Astrocyte of the hippocampus (primary cell): ENCODE measurements around the gene MILR1.
"Not testable (repeated sequence)": the region's sequence is repeated elsewhere in the genome, so short reads cannot be mapped to it uniquely, and the experiment has no call there.

Experiments used
- DNase-seq: peaks from one replicate; pipeline ENCODE4 v3.0.0; 2011; ENCODE audit warnings: low read depth, low spot score

MILR1 gene, protein sequence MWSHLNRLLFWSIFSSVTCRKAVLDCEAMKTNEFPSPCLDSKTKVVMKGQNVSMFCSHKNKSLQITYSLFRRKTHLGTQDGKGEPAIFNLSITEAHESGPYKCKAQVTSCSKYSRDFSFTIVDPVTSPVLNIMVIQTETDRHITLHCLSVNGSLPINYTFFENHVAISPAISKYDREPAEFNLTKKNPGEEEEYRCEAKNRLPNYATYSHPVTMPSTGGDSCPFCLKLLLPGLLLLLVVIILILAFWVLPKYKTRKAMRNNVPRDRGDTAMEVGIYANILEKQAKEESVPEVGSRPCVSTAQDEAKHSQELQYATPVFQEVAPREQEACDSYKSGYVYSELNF

DNA sequence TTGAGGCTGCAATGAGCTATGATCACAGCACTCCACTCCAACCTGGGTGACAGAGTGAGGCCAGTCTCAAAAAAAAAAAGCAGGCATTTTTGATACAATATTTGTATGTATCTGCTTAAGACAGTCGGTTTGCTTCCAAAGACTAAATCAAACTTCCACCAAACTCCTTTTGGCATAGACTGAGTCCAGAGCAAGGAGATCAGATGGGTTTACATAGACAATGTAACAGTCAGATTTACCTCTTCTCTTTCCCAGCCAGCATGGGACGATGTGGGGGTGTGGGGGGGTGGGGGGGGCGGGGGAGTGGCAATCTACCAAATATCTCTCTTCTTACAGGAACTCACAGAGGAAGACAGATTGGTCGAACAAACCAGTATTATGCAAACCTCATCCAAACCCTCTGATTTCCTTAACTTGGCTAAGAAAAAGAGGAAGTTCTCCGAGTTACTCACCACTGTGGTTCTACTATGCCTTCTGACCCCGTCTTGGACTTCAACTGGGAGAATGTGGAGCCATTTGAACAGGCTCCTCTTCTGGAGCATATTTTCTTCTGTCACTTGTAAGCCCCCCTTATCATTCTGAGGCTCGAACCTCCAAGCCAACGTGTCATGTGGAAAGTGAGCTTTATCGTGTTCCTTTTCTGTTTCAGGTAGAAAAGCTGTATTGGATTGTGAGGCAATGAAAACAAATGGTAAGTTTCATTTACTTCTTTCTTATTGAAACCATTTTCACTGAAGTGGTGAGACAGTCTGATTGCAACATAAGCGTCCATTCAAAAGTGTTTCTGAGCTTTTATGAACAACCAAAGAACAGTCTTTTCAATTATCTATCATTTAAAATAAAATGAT is at the start of gene MILR1:
Gene MILR1, plus strand, starts transcription at position 451 of the 848 bp plus-strand sequence. Its CDS starts 54 bp downstream, at position 505.
- DNase-seq, result peak; percentile 79

DNA sequence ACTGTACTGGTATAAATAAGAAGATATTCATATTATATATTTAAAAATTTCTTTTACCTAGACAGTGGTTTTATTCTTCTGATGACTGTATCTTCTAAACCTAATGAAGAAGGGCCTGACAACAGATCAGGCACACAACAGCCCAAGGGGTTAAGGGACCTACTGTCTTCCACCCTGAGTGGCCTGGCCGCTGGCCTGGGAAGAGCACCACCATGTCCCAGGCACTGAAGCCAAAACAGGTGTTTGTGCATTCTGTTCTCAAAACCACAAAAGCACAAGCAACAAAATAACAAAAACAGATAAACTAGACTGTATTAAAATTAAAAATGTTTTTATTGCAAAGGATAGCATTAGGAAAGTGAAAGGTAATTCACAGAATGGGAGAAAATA is 49.2 kb upstream of the MILR1 start:
- DNase-seq, result no peak

DNA sequence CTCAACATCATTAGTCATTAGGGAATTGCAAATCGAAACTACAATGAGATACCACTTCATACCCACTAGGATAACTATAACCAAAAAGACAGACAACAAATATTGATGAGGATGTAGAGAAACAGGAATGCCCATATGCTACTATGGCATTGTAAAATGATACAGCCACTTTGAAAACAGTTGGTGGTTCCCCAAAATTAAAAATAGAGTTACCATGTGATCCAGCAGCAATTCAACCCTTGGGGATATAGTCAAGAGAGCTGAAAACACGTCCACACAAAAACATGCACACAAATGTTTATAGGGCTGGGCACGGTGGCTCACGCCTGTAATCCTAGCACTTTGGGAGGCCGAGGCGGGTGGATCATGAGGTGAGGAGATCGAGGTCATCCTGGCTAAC is 48.3 kb upstream of the MILR1 start:
- no peak for DNase-seq

DNA sequence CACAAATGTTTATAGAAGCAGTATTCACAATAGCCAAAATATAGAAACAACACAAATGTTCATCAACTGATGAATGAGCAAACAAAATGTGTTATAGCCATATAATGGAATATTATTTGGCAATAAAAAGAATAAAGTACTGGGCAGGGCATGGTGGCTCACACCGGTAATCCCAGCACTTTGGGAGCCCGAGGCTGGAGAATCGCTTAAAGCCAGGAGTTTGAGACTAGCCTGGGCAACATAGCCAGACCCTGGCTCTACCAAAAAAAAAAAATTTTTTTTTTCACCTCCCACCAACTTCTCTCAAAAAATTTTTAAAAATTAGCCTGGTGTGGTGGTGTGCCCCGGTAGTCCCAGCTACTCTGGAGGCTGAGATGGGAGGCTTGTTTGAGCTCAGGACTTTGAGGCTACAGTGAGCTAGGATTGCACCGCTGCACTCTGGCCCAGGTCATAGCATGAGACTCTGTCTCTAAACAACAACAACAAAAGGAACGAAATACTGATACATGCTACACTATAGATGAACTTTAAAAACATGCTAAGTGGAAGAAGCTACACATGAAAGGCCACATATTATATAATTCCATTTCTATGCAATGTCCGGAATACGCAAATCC is 47.6 kb upstream of the MILR1 start:
- no peak for DNase-seq

DNA sequence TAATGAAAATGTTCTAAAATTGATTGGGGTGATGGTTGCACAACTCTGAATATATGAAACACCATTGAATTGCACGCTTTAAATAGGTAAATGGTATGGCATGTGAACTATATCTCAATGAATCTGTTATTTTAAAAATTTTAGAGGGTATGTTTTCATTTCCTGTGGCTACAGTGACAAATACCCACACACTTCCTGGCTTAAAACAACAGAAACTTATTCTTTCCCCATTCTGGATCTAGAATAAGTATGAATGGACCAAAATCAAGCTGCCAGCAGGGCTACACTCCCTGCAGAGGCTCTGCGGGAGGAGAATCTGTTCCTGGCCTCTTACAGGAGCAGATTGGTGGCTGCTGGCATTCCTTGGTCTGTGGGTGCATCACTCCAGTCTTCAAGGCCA is 47.0 kb upstream of the MILR1 start:
- DNase-seq, result no peak

DNA sequence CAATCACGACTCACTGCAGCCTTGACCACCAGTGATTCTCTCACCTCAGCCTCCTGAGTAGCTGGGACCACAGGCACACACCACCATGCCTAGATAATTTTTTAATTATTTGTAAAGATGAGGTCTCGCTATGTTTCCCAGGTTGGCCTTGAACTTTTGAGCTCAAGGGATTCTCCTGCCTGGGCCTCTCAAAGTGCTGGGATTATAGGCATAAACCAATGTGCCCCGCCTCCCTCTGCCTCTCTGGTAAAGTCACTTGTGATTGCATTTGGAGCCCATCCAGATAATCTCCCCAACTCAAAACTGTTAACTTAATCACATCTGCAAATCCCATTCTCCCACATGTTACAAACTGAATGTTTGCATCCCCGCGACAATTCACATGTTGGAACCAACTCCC is 46.4 kb upstream of the MILR1 start:
- DNase-seq, result no peak

DNA sequence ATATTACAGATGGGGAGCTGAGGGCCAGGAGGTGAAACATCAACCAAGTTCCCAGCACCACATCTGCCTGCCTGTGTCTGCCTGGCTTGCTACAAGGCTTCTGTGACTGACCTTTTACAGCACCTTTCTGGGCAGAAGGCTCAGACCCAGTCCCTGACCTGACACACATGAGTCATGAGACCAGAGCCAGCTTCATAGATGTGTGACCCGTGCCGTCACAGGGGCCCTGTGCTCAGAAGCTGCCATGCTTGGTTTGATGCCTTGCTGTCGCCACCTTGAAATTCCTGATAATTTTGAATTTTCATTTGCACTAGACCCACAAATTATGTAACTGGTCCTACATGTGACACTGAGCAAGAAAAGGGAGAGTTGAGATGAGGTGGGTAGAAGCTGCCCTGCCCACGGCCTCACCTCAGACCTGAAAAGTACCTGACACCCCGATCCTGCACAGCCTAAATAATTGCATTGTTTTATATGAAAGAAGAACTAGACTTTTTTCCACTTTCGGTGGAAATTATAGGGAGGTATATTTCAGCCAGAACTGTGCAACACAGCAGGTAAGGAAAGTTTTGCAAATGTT is 44.9 kb upstream of the MILR1 start:
- DNase-seq, result no peak

DNA sequence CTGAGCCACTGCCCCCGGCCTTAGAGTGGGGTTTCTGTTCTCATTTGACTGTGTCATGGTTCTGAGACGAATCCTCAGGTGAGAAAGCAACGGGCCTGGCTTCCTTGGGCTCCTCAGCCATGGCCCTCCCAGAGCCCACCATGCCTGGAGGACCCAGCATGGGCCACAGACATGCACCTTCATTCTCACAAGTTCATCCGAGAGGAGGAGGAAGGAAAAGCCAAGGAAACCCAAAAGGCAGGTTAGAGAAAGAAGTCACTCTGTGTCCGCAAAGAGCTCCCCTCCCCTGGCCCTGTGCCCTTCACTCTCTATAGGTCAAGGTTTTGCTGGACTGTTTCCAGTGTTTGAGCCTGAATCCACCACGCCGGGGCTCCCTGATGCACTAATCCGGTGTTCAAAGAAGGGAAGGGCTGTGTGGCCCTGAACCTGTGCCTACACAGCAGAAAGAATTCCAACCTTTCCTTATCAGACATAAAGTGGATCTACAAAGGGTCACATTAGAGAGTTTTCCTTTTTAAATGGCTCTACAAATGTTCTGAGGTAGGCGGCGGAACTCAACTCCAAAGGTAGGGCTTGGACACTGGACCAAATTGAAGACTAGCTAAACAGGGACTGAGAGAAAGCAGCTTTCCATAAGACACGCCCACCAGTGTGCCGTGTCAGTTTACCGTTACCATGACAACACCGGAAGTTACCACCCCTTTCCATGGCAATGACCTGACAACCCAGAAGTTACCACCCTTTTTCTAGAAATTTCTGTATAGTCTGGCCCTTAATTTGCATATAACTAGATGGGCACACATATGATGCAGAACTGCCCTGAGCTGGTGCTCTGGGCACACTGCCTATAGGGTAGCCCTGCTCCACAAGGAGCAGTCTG is 42.4 kb upstream of the MILR1 start:
- no peak for DNase-seq

DNA sequence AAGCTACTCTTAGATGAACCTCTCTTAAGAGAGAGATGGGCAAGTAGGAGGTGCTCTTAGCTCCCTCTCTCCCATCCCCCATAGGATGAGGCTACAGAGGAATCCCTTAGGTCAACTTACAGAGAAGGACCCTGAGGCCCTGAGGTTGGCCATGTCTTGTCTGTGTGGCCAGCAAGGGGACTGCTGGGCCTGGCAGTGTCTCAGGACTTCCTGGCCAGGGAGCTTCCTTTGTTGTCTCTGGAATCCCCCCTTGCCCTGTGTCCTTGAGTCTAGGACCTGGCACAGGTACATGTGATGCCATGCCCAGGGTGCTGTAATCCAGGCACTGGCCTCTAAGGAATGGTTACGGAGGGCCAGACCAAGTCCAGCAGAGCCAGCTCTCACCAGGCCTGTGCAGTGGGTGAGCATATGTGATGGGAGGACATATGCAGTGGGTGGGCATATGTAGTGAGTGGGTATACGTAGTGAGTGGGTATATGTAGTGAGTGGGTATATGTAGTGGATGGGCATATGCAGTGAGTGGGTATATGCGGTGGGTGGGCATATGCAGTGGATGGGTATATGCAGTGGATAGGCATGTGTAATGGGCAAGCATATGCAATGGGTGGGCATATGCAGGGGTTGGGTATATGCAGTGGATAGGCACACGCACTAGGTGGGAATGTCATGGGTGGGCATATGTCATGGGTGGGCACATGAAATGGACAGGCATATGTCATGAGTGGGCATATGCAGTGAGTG is 38.0 kb upstream of the MILR1 start:
- no peak for DNase-seq

DNA sequence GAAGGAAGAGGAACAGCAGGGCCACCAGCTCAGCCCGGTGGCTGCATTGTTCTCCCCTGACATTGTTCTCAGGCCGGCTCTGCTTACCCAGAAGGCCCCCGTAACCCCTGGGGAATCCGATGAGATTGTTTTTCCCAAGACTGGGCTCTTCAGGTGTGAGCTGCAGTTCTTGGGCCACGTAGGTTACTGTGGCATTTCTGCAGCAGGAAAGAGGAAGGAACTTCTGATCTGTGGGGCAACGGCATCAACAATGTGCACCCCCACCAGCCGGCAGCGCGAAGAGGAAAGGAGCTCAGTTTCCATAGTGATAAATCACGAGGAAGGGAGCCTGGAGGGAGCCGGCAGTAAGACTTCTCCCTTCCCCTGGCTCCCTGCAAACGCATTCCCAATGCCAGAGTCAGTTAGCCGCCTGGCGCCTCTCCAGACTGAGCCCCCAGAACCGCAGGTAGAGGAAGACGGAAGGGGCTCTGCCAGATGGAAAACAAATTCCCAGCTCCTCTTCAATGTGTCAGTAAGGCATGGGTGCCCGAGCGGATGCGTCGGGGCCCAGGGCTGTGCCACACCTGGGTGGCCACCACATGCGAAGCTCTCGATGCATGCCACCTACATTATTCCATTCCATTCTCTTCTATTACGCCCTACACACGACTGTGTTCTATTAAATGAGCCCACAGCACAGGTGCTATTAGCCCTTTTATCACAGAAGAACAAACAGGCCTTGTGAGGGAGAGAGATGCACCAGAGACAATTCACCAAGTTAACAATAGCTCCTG is 36.7 kb upstream of the MILR1 start:
- DNase-seq, result peak; percentile 48

DNA sequence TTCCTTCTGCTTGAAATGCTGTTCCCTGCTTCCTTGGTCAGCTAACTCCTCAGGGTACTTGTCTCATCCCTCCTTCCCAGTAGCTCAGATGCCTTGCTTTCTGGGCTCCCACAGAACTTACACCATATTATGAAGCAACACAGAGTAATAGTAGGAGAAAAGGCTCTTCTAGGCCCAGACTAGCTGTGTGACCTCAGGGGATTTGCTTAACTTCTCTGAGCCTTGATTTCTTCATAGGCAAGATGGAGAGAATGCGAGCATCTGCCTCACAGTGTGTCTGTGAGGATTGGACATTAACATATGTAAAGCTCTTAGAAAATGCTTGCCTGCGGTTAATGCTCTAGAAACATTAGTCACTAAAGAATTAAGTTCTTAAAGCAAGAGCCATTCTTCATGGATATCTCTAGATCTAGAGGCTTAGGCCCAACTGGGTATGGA is 36.0 kb upstream of the MILR1 start:
- no peak for DNase-seq

DNA sequence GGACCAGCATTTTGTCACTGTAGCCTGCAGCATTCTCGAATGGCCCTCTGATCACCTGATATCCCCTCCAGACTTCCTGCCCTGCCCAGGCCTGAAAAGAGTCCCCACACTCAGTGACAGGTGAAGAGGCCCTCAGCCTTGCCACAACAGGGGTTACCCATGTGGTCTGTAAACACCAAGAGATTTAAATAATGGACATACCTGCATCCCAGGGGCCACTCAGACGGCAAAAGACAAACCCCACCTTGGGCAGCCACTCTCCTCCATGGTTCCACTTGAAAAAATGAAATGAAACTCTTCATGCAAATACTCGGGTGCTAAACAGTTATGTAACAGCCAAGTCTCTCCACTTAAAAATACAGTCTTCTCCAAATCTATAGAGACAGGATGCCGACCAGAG is 35.4 kb upstream of the MILR1 start:
- no peak for DNase-seq

DNA sequence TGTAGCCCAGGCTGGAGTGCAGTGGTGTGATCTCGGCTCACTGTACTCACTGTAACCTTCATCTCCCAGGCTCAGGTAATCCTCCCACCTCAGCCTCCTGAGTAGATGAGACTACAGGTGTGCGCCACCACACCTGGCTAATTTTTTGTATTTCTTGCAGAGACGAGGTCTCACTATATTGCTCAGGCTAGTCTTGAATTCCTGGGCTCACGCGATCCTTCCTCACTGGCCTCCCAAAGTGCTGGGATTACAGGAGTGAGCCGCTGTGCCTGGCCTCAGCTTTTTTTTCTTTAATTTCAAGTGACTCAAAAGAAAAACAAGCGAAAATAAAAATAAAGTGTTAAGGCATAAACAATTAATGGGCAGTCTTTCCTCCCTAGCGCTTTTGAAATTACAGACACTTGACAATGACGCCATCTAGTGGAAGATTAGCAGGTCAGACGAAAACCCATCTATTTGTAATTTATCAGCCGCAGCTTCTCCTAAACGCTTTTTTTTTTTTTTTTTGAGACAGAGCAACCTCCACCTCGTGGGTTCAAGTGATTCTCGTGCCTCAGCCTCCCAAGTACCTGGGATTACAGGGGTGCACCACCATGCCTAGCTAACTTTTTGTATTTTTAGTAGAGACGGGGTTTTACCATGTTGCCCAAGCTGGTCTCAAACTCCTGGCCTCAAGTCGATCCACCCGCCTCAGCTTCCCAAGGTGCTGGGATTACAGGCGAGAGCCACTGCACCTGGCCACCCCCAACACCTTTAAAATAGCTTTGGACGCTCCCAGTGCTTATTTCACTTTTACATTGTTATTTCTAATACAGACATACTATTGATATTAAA is 30.2 kb upstream of the MILR1 start:
- DNase-seq, result peak; percentile 74

DNA sequence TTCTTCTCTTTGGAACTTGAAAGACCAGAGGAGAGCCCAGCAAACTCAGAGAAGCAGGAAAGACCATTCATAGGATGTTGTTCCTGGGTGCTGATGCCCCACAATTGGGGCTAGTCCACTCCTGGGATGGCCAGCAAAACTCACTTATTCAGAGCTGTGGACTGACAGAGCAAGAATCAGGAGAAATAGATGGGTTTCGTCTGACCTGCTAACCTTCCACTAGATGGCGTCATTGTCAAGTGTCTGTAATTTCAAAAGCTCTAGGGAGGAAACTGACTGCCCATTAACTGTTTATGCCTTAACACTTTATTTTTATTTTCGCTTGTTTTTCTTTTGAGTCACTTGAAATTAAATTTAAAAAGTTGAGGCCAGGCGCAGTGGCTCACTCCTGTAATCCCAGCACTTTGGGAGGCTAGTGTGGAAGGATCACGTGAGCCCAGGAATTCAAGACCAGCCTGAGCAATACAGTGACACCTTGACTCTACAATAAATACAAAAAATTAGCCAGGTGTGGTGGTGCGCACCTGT is 28.7 kb upstream of the MILR1 start:
- peak; percentile 82 for DNase-seq

DNA sequence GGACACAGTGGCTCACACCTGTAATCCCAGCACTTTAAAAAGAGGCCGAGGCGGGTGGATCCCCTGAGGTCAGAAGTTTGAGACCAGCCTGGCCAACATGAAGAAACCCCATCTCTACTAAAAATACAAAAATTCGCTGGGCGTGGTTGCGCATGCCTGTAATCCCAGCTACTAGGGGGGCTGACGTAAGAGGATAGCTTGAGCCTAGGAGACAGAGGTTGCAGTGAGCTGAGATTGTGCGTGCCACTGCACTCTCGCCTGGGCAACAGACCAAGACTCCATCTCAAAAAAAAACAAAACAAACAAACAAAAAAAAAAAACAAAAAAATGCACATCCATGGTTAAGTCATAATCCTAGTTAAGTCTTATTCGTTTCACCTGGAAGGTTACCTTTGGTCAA is 26.8 kb upstream of the MILR1 start:
- not testable (repeated sequence) for DNase-seq

DNA sequence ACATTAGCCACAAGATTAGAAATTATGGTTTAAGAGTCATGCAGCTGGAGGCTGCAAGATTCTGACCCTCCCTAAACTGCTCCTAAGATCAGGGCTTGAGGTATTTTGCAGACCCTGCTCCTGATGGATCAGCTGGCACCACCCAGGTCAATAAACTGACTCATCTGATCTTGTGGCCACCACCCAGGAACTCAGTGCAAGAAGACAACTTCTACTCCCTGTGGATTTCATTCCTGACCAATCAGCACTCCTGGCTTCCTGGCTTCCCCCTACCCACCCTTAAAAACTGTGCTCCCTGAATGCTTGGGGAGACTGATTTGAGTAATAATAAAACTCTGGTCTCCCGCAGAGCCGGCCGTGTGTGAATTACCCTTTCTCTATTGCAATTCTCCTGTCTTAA is 25.0 kb upstream of the MILR1 start:
- no peak for DNase-seq

DNA sequence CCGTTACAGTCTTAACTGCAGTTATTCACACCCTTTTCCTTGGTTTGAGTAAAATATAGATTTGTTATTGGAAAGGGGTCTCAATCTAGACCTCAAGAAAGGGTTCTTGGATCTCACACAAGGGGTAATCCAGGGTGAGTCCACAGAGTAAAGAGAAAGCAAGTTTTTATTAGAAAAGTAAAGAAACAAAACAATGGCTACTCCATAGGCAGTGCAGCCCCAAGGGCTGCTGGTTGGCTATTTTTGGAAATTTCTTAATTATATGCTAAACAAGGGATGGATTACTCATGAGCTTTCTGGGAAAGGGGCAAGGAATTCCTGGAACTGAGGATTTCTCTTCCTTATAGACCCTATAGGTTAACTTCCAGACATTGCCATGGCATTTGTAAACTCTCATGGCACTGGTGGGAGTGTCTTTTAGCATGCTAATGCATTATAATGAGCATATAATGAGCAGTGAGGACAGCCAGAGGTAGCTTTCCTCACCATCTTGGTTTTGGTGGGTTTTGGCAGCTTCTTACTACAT is 24.5 kb upstream of the MILR1 start:
- DNase-seq, result no peak

DNA sequence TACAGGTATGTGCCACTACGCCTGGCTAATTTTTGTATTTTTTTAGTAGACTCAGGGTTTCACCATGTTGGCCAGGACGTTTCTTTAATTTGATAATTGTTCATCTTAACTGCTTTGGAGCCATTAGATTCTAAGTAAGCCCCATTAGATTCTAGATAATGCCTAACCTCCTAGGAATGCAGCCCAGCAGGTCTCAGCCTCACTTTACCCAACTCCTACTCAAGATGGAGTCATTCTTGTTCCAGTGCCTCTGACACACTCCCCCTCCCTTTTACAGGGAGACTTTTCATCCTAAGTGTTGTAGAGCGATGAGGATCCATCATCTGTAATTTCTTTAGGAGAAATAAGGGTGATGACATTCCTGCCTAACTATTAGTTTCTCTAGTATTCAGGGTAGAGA is 23.7 kb upstream of the MILR1 start:
- no peak for DNase-seq
